ENCODE results near the gene ENPEP.

- TF ChIP-seq TEAD4 (IDR thresholded peaks at IDR 0.05; ENCODE audit: low read length) (no peak), TEAD4 (CRISPR knock-in tag; IDR thresholded peaks at IDR 0.05; ENCODE audit: borderline replicate concordance) (no peak), HNRNPL (IDR thresholded peaks at IDR 0.05; ENCODE audit: low read depth, low read length) (no peak), POLR2A (conservative IDR thresholded peaks at IDR 0.05) (no peak), USF2 (CRISPR knock-in tag; IDR thresholded peaks at IDR 0.05) (no peak), EZH2 (IDR thresholded peaks at IDR 0.05; ENCODE audit: borderline replicate concordance, low read depth, low read length) (no peak), MAFF (IDR thresholded peaks at IDR 0.05; ENCODE audit: low read length) (no peak), ZBTB33 (CRISPR knock-in tag; IDR thresholded peaks at IDR 0.05) (no peak), ZFP36 (IDR thresholded peaks at IDR 0.05; ENCODE audit: low read depth, low read length, partially characterized antibody) (no peak), ZEB2 (IDR thresholded peaks at IDR 0.05) (no peak), PHB2 (IDR thresholded peaks at IDR 0.05; ENCODE audit: low read depth) (no peak), NFRKB (IDR thresholded peaks at IDR 0.05; ENCODE audit: low read depth) (no peak), ELF4 (CRISPR knock-in tag; IDR thresholded peaks at IDR 0.05) (no peak), CREB1 (IDR thresholded peaks at IDR 0.05) (no peak), CREB1 (CRISPR knock-in tag; IDR thresholded peaks at IDR 0.05) (no peak), TFE3 (CRISPR knock-in tag; IDR thresholded peaks at IDR 0.05) (no peak)
These were observed 4.9 kb downstream of the ENPEP start for GRCh38 chr4:110480746-110481271.

All from K562 (cell line).